Ishikawa (cell line): ENCODE data around the gene PTCD1.
A peak's percentile ranks its signal among the peaks of the same experiment; 100 is the strongest.

Experiments used
- CEBPB ChIP-seq: IDR thresholded peaks from 2 replicates; pipeline ENCODE4 v1.6.1; 2012
- CREB1 ChIP-seq: IDR thresholded peaks from 2 replicates; pipeline ENCODE4 v1.6.1; 2012; ENCODE audit warnings: low read depth
- EGR1 ChIP-seq: IDR thresholded peaks from 2 replicates; pipeline ENCODE4 v1.6.1; 2012
- EP300 ChIP-seq: IDR thresholded peaks from 2 replicates; pipeline ENCODE4 v1.6.1; 2012; ENCODE audit warnings: borderline replicate concordance
- FOXM1 ChIP-seq: IDR thresholded peaks from 2 replicates; pipeline ENCODE4 v1.6.1; 2012; ENCODE audit warnings: low read depth, borderline replicate concordance
- NFIC ChIP-seq: IDR thresholded peaks from 2 replicates; pipeline ENCODE4 v1.6.1; 2012
- RAD21 ChIP-seq: IDR thresholded peaks from 2 replicates; pipeline ENCODE4 v1.6.1; 2012; ENCODE audit warnings: low read depth
- REST ChIP-seq: IDR thresholded peaks from 2 replicates; pipeline ENCODE4 v1.6.1; 2012; ENCODE audit warnings: low read depth, mild to moderate bottlenecking
- TAF1 ChIP-seq: IDR thresholded peaks from 2 replicates; pipeline ENCODE4 v1.6.1; 2012; ENCODE audit warnings: low read depth, mild to moderate bottlenecking
- TCF12 ChIP-seq: IDR thresholded peaks from 2 replicates; pipeline ENCODE4 v1.6.1; 2012; ENCODE audit warnings: low read depth
- TEAD4 ChIP-seq: IDR thresholded peaks from 2 replicates; pipeline ENCODE4 v1.6.1; 2012
- USF1 ChIP-seq: IDR thresholded peaks from 2 replicates; pipeline ENCODE4 v1.6.1; 2012
- YY1 ChIP-seq: IDR thresholded peaks from 2 replicates; pipeline ENCODE4 v1.6.1; 2012; ENCODE audit warnings: low read depth
- ZBTB7A ChIP-seq: IDR thresholded peaks from 2 replicates; pipeline ENCODE4 v1.6.1; 2012; ENCODE audit warnings: low read depth
- TF ChIP-seq, protein P1 (sequence below): IDR thresholded peaks from 2 replicates; pipeline ENCODE4 v1.6.1; 2012

The PTCD1 gene

DNA sequence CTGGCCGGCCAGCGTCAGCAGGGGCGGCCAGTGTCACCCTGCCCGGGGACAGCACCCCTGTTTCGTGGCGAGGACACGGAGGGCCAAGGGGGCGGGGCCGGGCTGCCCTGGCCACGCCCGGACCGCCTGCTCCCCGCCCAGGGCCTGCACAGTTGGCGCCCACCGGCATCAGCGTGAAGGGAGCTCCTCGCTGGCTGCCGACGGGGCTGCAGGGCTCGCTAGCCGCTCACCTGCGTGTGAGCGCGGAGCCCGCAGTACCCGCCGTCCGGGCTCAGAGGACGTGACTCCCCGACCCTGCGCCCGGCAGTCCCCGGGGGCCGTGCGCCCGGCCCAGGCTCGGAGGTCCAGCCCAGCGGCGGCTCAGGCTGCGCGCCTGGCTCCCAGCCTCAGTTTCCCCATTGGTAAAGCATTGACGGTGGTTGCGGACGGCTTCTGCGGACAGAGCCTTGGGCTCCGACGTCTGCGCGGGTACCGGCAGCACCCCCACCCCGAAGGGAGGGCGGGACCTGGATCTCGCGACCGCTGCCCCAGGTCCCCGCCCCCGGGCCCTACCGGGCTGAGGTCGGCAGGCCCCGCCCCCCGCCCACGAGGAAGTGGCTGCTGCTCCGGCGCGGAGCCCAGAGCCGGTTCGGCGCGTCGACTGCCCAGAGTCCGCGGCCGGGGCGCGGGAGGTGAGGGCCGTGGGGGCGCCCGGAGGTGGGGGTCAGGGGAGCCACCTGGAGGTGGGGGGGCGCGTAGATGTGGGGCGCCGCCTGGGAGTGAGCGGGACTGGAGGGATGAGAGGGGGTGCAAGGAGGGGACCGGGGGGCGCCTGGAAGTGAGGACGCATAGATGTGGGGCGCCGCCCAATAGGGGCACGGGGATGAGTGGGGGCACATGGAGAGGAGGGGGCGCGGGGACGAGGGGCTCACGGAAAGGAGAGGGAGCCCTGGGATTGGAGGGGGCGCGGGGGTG, 64.2 kb downstream of the PTCD1 start, which contains the start of gene ARPC1B:
ARPC1B (plus strand) TSS at position 620 of the 954 bp plus-strand sequence. CDS start 10,985 bp downstream, outside the sequence.
- TF ChIP-seq, protein P1, sequence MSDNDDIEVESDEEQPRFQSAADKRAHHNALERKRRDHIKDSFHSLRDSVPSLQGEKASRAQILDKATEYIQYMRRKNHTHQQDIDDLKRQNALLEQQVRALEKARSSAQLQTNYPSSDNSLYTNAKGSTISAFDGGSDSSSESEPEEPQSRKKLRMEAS, result no peak; the same call in 1 of the 2 replicates
- TF ChIP-seq TAF1 (peak; percentile 52; the same call in 1 of the 2 replicates), ZBTB7A (peak; percentile 69), RAD21 (no peak), EGR1 (peak; percentile 87)

- no peak for TF ChIP-seq EGR1
- TF ChIP-seq NFIC, result no peak
- TF ChIP-seq FOXM1, result no peak
- TF ChIP-seq REST, result no peak
- no peak for TF ChIP-seq EP300
- TF ChIP-seq CEBPB, result no peak
- TF ChIP-seq USF1, result no peak
- TF ChIP-seq ZBTB7A, result no peak
- TF ChIP-seq TCF12, result no peak
- TF ChIP-seq TAF1, result no peak
- no peak for TF ChIP-seq RAD21
- TF ChIP-seq TEAD4, result no peak
- TF ChIP-seq CREB1, result no peak
- TF ChIP-seq, protein P1, result no peak
- no peak for TF ChIP-seq YY1
Measured at GRCh38 chr7:99373091-99374066, 65.2 kb downstream of the PTCD1 start.

DNA sequence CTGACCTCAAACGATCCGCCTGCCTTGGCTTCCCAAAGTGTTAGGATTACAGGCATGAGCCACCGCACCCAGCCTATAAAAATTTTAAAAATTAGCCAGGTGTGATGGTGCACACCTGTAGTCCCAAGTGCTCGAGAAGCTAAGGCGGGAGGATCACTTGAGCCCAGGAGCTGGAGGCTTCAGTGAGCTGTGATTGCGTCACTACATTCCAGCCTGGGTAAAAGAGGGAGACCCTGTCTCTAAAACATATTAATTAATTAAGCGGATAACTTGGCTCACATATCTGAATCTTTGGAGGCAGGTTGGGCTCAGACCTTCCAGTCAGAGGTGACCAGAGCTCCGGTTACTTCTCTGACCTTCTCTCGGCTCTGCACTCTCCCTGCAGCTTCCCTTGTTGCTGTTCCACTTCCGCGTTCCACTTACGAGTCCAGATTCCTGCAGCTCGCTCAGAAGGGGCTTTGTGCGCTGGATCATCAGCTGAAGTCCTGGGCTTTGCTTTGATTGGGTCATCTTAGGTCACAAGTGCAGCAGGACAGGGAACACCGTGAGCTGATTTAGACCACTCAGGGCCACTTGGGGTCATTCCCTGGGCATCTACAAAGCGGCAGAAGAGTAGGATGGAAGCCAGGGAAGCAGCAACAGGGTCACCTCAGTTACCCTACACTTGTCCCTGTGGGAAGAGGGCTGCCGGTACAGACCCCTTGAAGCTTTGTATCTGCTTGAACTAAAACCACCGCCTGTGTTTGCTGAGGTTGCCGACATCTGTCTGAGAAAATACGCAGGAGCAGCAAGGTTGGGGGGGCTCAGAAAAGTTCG, 66.1 kb downstream of the PTCD1 start:
- TF ChIP-seq TAF1, result peak; percentile 43; the same call in 1 of the 2 replicates
- TF ChIP-seq EP300, result peak; percentile 43; the same call in 1 of the 2 replicates
- peak; percentile 94 for TF ChIP-seq CEBPB
- TF ChIP-seq ZBTB7A, result no peak
- TF ChIP-seq YY1, result no peak
- TF ChIP-seq, protein P1, result peak; percentile 46; the same call in 1 of the 2 replicates
- TF ChIP-seq TCF12, result peak; percentile 44; the same call in 1 of the 2 replicates
- TF ChIP-seq USF1, result peak; percentile 68
- TF ChIP-seq NFIC, result peak; percentile 49; the same call in 1 of the 2 replicates
- peak; percentile 93 for TF ChIP-seq TEAD4
- no peak for TF ChIP-seq RAD21
- no peak for TF ChIP-seq FOXM1

- TF ChIP-seq EP300, result no peak
- no peak for TF ChIP-seq TAF1
- TF ChIP-seq TCF12, result no peak
- no peak for TF ChIP-seq CREB1
Measured at GRCh38 chr7:99371376-99371920, 67.2 kb downstream of the PTCD1 start.

GRCh38 chr7:99369767-99370391, 68.7 kb downstream of the PTCD1 start:
- no peak for TF ChIP-seq CEBPB
- no peak for TF ChIP-seq EP300
- no peak for TF ChIP-seq ZBTB7A
